HG02623 (cell line): ENCODE measurements around the gene RAD51B.

ENCODE experiments used
- ATAC-seq: cut with Tn5 transposase; IDR thresholded peaks from one replicate; pipeline ENCODE4 v1.9.1; 2021; ENCODE audit warnings: moderate library complexity; ENCODE audit not compliant: unreplicated experiment

The RAD51B gene

GRCh38 chr14:67889455-67889854 is 69.9 kb downstream of the RAD51B start:
- no peak for ATAC-seq

DNA sequence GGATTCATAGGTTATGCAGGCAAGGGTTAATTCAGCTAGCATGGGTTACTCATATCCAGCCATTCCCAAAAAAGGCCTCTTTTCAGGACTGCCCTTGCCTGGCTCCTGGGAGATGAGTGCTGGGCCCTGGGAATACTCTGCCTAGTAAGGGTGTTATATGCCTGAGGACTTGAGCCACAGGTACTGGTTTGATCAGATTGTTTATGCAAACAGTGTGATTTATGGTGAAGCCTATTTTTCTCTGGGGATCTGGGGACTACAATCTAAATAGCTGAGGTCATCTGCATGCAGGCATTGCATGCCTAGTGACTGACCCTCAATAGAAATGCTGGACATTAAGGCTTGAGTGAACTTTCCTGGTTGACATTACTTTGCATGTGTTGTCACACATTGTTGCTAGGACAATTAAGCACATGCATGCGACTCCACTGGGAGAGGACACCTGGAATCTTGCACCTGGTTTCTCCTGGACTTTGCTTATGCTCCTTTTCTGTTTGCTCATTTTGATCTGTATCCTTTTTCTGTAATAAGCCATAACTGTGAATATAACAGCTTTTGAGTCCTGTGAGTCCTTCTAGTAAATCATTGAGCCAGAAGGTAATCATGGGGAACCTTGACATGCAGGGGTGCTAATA is 73.0 kb downstream of the RAD51B start:
- ATAC-seq, result no peak

GRCh38 chr14:67900231-67900630 is 80.7 kb downstream of the RAD51B start:
- no peak for ATAC-seq

DNA sequence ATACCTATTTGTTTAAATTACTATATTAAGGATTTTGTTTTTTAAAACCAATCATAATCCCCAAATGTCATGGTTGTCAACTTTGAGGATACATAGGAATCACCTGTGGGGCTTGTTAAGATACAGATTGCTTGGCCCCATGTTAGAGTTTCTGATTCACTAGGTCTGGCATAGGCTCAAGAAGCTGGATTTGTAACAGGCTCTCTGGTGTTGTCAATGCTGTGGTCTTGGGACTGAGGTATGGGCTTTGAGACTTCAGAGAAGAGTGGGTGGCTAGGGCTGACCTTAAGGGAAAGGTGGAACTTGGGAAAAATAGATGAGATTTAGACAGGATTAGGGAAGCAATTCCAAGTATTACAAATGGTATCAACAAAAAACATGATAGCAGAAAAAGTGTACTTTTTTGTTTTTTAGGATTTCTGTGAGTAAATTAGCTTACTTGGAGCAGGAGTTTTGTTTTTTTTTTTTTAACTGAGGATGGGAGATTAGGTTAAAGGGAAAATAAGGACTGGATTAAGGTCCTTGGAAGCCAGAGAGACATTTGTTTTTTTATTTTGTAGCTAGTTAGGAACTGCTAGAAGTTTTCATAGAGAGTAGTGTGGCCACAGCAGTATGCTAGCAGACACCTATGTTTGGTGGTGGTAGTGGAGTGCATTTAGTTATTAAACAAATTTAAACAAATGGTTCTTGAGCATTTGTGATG is 88.6 kb downstream of the RAD51B start:
- ATAC-seq, result no peak

DNA sequence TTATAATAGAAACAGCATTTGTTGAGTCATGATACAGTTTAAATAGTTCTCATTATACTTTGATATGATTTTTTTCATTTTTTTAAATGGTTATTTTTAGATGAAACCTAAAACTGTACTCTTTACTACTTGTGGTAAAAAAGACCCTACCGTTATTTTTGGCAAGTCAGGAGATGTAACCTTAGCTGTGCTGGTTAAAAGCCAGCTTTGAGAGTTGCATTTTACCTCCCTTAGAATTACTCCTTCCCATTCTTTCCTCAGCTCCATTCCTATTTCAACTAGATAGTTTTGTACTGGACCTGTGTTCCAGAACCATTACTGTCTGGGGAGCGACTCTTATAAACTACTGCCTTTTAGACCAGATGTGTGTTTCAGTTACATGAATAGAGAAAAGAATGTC is 92.0 kb downstream of the RAD51B start:
- no peak for ATAC-seq

- ATAC-seq, result no peak
Observed at GRCh38 chr14:67916430-67916829, 96.9 kb downstream of the RAD51B start.

GRCh38 chr14:67917006-67917405 is 97.4 kb downstream of the RAD51B start:
- ATAC-seq, result no peak

- no peak for ATAC-seq
Observed at GRCh38 chr14:67918838-67919237, 99.3 kb downstream of the RAD51B start.

- no peak for ATAC-seq
Observed at GRCh38 chr14:67919259-67920032, 99.9 kb downstream of the RAD51B start.

DNA sequence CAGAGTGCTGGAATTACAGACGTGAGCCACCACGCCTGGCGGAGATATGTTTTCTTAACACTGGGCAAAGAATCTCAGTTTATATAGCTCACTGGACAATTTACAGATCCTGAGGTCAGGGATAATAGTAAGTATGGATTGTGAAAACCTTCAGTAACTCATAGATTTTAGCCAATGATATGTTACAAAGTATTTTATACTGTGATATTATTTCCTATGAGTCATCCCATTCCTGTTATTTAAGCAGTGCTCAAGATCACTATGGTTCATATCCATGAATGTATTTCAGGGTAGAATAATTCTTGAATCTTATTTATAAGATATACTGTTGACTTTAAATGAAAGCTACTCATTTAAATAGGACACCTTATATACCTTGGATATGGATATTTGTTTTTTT is 107.2 kb downstream of the RAD51B start:
- no peak for ATAC-seq

GRCh38 chr14:67927244-67927643 is 107.7 kb downstream of the RAD51B start:
- ATAC-seq, result no peak

DNA sequence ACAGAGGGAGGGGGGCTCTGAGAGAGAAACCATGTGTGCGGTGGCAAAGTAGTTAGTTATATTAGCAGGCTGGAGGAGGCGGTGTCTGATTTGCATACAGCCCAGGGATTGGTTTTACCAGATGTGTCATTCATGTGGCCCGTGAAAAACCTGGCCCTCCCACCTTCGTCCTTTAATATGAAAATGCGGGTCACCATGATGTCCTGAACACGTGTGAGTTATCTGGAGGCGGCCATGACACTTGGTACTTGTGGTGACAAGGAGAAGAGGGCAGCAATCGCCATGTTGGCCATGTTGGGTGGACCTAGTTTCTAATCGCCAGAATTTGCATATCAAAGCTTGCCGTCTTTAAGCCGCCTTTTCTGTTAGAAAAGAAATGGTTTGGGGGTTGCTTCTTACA is 108.8 kb downstream of the RAD51B start:
- no peak for ATAC-seq

GRCh38 chr14:67932708-67933246 is 113.2 kb downstream of the RAD51B start:
- no peak for ATAC-seq

GRCh38 chr14:67933266-67933665 is 113.7 kb downstream of the RAD51B start:
- no peak for ATAC-seq

DNA sequence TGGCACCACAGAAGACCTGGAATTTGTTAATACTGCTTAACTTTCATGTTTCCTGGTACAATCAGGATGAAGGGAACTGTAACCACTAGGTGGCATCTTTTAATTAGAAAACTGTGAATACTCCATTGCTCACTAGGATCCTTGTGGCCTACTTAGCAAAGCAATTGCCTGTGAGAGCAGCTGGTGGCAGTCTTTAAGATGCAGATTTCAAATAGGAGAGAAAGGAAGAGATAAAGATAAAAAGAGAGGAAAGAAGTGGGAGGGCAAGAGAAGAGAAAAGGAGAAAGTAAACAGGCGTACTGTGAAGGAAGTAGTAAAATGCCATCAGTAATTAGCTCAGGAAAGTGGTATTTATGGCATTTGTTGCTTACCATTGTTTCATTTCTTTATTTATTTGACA is 114.5 kb downstream of the RAD51B start:
- ATAC-seq, result no peak

GRCh38 chr14:67934862-67935261 is 115.3 kb downstream of the RAD51B start:
- ATAC-seq, result no peak

- no peak for ATAC-seq
Observed at GRCh38 chr14:67935371-67935770, 115.8 kb downstream of the RAD51B start.

DNA sequence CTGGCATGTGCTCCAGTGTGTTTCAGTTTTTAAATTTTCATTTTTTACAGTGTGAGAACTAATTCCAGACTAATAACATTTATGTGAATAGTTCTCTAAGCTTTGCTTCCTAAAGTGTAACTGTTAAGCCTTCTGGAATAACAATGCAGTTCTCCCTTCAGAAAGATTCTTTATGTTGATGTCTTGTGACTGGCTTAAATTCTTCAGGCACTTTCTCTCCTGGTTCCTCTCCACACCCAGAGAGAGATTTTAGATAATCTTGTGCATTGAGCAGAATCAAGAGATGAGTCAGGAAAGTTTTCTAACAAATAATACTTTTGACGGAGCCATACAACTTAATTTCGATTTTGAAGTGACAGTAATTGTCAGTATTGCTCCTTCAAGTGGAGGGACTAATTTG is 118.5 kb downstream of the RAD51B start:
- ATAC-seq, result no peak

DNA sequence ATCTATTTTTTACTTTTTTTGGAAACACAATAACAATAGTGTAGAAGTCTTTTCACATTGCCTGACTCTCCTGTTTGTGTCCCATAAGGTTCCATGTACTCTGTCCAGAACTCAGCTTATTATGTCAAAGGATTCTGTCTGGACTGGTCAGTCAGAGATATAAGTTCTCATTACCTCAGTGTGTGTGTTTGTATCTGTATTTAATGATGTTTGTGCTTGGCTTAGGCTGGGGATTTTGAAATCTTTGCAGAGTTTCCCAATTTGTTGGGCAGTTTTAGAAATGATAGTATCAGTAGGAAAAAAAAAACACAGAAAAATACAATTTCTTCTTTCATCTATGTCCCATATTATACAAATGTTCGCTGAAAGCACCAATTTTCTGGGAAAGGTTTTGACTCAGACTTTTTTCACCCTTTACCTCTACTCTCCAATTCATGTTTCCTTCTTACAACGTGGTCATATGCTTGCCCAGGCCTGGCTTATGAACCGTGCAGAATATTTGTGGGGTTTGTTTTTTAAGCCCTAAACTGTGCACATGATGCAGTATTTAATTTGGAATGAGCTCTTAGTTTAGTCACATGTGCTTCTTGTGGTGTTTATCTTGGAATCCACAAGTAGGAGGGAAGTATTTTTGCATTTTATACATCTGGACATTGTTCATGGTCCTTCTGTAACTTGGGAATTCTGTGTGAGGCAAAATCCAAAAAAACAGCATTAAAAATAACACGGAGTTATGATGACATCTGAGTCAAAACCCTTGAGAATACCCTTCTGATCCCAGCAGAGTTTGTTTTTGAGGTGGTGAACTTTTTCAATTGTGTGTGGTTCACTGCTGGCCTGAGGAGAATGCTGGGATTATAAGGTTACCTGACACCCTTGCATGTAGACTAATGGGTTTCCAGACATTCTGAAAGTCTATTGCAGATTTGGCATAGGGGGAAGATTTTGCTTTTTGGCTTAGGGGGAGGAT is 121.2 kb downstream of the RAD51B start:
- ATAC-seq, result no peak

- no peak for ATAC-seq
Observed at GRCh38 chr14:67941456-67942018, 122.0 kb downstream of the RAD51B start.
